T47D (cell line): ENCODE data around the gene TMC1.

Source experiments
- DNase-seq, 2 experiments: peaks; one replicate each; pipeline versions ENCODE4 v3.0.0 to v3.0.0-alpha.2; 2011 to 2012; ENCODE audit warnings: low read depth in 1 of 2, low spot score in 1 of 2
- JUND ChIP-seq: IDR thresholded peaks from 2 replicates; pipeline ENCODE4 v1.6.1; 2012; ENCODE audit warnings: low read depth
- in situ Hi-C: cut with HindIII; loops from 2 replicates; pipeline ENCODE4 v1.10.0; 2016; ENCODE audit warnings: low sequenced_read_pairs, low pct_unique_long_range_greater_than_20kb

The TMC1 gene

DNA sequence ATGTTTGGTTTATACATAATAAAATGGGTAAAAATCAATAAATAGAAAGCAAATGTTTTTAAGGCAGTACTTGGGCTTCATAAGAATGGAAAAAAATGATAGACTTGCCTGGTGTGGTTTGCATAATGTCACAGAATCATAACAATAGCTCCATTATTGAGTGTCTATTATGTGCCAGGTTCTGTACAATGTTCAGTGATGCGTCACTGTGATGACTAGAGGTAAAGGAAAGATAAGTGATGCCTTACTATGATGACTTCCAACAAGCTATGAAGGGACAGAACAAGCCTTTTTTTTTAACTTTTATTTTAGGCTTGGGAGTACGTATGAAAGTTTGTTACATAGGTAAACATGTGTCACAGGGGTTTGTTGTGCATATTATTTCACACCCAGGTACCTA, 128.8 kb downstream of the TMC1 start:
- DNase-seq = no peak
- TF ChIP-seq JUND = no peak
- in situ Hi-C loops = no loop called here

DNA sequence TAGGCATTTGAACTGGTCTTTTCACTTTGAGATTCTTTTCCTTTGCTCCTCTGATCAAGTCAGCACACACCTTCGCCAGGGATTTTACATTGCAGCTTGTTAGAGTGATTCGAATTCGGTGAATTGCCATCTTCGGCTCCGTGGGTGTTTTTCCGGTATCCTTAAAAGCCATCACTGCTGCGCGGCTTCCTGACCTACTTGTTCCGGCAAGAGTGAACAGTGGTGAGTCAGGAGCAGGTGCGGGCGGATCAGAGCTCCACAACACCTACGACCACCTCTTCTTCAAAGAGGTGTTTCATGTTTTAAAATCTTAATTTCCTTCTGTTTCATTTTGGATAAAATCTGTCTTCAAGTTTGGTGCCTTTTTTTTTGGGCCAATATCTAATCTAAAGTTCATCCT, 134.6 kb downstream of the TMC1 start:
- in situ Hi-C loops = no loop called here
- no peak for DNase-seq
- TF ChIP-seq JUND = no peak

DNA sequence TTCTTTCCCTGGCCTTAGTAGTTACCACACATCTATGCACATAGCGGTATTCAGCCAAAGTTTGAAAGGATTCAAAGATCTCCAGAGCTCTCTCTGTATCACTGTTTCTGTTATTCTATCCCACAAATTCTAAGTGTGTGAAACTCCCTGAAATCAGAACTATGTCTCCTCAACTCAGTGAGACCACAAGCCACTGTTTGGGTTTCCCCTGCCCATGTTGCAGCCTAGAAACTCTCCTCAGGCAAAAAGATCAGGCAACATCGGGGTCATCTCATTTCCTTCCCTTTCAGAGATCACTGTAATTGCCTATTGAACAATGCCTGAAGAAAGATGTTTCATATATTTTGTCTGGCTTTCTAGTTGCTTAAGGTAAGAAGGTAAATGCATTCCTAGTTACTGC, 135.6 kb downstream of the TMC1 start:
- in situ Hi-C loops = no loop called here
- DNase-seq = no peak
- no peak for TF ChIP-seq JUND

DNA sequence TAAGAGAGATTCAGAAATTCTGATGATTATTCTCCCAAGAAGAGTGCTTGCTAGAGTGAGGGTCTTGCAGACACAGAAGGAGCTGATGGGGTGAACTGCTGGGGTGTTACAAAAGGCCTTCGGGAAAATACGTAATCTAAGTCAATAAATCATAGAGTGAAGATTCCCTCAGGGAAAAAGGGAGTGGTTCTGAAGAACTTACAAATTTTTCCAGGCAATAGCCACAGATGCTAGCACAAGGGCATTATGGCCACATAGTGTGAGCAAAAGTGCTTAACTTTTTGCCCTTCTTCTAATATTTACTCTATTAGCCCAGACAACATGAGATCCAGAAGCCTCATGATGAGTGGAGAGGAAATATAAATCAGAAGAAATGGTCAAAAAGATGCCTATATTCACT, 137.3 kb downstream of the TMC1 start:
- in situ Hi-C loops = no loop called here
- no peak for TF ChIP-seq JUND
- DNase-seq = no peak

DNA sequence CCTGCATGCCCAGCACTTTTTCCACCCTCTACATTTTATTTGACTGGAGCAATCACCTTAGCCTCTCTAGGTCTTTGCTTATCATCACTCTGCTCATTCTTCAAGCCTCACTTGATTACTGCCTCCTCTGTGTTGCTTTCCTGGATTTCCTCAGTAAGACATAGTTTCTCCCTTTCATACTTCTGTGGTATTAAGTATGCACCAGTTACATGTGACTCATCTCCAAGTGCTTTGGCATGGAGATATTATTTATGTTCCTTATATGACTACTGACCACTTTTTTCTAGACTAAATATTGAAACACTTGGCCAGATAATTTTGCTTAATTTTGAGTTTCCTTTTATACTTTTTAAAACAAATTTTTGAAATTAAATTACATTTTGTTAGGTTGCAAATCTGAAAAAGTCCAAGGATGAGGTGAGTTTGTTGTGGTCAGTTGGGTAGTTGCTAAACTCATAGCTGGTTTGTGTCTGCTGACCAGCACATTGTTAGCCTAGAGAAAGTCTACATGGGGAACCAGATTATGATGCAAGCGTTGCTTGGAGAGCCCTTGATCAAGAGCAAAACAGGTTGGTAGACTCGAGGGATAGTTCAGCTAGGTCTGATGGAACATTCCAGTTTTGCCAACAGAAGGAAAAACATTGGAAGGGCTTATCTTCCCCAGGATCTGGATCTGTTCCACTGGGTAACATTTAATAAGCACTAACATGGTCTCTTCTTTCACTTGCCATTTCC, 140.2 kb downstream of the TMC1 start:
- DNase-seq = no peak
- TF ChIP-seq JUND = no peak
- in situ Hi-C loops = no loop called here

DNA sequence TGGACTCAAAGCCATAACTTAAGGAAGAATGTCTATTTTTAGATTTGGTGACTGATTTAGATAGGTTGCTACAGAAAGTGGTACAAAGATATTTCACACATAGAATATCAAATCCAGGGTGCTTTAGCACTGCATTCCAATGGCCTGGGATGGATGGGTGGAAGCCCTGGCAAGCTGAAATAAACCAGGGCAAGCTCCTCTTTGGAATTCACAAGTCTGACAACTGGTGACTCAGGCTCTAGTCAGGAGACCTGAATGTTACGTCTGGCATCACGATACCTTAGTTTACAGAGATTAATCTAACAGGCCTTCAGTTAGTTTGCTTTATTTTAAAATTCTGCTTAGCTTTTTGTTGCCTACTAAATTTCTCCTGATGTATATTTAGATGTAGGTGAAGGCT, 144.0 kb downstream of the TMC1 start:
- TF ChIP-seq JUND = no peak
- no peak for DNase-seq
- in situ Hi-C loops = no loop called here

DNA sequence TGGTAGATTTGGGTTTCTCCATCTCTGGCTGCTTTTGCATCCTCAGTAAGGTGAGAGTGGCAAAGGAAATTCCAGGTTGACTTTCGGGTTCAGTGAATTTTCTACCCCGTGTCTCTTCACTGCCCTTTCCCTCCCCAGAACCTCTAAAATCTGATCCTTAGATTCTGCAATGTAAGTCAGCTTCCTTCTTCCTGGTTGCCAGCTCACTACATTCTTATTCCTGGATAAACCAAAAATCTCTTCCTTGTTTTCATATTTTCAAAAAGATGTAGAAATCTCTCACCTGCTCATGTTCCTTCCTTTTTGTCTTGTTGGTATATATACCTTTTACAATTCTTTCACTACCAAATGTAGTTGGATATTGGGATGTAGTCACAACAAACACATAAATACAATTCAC, 145.8 kb downstream of the TMC1 start:
- in situ Hi-C loops = no loop called here
- no peak for TF ChIP-seq JUND

DNA sequence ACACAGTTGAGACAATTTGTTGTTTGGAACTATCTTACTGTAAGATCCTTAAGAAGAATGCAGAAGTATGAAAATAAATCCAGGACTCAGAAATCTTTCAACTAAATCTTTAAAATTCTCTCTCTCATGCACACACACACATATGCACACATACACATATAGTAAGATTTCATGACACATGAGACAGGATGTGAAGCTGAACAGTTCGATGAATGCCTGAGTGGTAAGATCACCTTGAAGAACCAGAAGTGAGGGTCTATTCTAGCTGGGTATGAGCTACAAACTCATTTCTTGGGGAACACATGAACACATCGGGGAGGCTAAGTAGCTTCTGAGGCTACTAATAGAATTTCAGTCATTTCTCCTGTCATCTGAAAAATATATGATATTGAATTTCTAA, 153.6 kb downstream of the TMC1 start:
- no peak for DNase-seq
- in situ Hi-C loops = no loop called here
- no peak for TF ChIP-seq JUND

More for the DNA sequence above, 145.8 kb downstream of the TMC1 start:
- no peak for DNase-seq

DNA sequence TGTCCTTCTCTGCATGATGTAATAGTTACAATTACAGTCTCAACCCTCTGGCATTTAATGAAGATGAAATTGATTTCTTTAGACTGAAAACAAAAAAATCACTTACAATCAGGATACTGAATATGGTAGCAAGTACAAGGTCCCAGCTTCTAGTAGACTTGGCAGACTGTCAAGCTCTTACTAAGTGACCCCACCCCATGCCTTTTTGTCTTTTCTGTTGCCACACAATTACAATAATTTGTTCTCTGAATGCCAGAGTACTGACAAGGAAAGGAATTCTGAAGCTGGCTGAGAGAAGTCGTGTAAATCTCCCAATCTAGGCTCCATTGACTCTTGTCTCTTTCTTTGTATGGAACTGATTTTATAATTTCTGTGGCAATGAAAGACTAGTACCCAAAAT, 154.2 kb downstream of the TMC1 start:
- in situ Hi-C loops = no loop called here
- no peak for TF ChIP-seq JUND
- DNase-seq = no peak

DNA sequence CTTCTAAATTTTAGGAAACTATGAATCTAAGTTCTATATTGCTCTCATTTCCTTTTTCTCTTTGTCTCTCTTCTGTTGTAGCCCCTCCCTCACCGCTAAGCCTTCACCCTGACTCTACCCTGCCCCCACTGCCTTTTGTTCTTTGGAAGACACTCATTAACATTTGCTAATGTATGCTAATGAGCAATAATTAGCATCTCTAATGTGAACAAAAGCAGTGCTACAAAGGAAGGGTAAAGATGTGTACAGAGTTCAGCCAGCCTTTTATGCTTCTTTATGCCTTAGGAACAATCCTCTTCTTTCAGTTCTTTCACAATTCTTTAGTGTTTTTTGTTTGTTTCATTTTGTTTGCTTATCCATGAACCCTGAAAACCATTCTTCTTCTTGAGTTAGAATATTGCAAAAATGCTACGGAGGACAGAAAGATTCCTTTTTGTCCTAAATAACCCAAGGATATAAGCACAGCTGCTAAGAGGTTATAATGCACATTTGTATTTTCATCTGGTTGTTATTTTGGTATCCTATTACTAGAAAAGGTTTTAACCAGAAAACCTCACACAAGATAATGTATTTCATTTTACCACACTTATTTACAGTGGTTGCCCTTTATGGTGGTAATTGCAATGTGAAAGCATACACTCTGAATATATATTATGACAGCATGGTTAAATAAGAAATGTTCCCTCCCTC, 159.3 kb downstream of the TMC1 start:
- in situ Hi-C loops = no loop called here
- DNase-seq = no peak
- no peak for TF ChIP-seq JUND

DNA sequence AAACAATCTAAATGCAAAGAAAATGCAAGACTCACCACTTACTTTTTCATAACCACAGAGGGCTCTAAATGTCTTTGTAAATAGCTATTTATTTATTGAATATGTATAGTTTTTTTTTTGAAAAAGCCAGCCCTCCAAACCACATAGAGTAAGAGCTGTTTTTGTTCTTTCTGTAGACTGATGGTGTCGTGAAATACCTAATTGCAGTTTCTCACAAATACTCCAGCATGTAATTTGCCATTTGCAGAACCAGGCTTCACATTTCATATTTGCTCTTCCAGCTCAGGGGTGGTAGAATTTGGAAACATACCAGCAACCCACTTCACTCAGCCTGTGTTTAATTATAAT, 159.8 kb downstream of the TMC1 start:
- in situ Hi-C loops = no loop called here
- no peak for DNase-seq
- TF ChIP-seq JUND = no peak

DNA sequence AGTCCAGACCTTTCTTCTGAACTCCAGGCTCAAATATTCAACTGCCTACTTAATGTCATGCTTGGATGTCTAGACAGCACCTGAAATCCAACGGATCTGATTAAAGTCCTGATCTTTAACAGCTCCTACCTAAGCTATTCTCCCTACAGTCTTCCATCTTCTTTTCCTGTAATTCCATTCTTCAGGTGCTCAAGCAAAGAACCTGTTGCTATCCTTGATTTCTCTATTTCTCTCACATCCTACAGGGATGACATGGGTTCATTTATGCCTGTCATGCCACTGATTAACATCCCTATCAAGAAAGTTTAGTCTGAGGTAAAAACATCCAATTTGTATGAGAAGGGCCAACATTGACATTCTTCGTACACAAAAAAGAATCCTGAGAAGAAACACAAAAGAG, 163.2 kb downstream of the TMC1 start:
- in situ Hi-C loops = no loop called here
- no peak for TF ChIP-seq JUND
- no peak for DNase-seq

DNA sequence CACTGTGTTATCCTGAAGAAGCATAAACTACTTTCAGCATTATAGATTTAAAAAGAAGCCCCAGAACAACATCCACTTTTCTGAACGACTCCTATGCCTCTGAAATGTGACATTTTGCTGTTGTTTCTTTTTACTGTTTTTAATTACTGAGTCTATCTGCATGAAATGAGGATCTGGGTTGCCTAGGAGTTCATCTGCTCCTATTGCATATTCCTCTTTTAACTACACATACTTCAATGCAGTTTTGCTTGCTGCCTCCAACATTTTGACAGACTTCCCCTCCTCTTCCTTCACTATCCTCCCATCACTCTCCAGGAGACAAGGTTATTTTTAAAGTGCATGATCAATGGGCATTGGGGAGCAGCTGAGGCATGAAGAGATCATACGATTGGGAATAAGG, 164.5 kb downstream of the TMC1 start:
- in situ Hi-C loops = no loop called here
- DNase-seq = no peak
- TF ChIP-seq JUND = no peak

DNA sequence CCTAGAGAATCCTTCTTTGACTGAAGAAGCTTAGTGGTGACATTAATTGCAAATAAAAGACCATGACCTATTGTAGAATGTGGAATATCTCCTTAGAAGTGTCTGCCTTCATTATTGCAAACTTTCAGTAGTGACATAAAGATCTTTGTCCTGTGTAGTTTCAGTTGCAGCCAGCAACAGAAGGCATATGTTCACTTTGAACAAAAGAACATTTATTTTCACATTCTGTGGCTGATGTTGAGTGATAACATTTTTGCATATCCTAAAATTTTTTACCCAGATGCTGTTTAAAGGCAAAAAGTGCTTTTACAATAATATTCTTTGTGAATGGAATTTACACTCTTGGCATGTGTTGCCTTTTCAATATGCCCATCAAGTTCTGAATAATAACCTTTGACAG, 165.9 kb downstream of the TMC1 start:
- no peak for DNase-seq
- TF ChIP-seq JUND = no peak
- in situ Hi-C loops = no loop called here
